ENCODE data around the gene PKD1L1.

GRCh38 chr7:47893721-47894365 is 54.4 kb downstream of the PKD1L1 start:
- no peak for TF ChIP-seq EP300 (IDR thresholded peaks at IDR 0.05)
- TF ChIP-seq CTCF (IDR thresholded peaks at IDR 0.05) = no peak

Data from sigmoid colon (tissue), 4 donors.